NCI-H526 treated with DMSO at 0.1 percent for 48 hours (cell line): ENCODE data around the gene AADACL4.
"Not testable (repeated sequence)": the region's sequence is repeated elsewhere in the genome, so short reads cannot be mapped to it uniquely, and the experiment has no call there.

ENCODE experiments used
- DNase-seq: peaks from one replicate; lab custom pipeline; 2025; lab: John Stamatoyannopoulos, UW

Gene AADACL4

GRCh38 chr1:12629985-12630760, 13.7 kb upstream of the AADACL4 start:
- no peak for DNase-seq

- no peak for DNase-seq
Measured at GRCh38 chr1:12630946-12631530, 12.8 kb upstream of the AADACL4 start.

- DNase-seq = no peak
Measured at GRCh38 chr1:12631571-12631970, 12.3 kb upstream of the AADACL4 start.

GRCh38 chr1:12634156-12634555, 9.7 kb upstream of the AADACL4 start:
- DNase-seq = no peak

GRCh38 chr1:12634696-12635202, 9.1 kb upstream of the AADACL4 start:
- no peak for DNase-seq

GRCh38 chr1:12636098-12636950, 7.6 kb upstream of the AADACL4 start:
- DNase-seq = no peak

GRCh38 chr1:12637693-12638092, 6.2 kb upstream of the AADACL4 start:
- no peak for DNase-seq

- no peak for DNase-seq
Measured at GRCh38 chr1:12640237-12640957, 3.5 kb upstream of the AADACL4 start.

- DNase-seq = no peak
Measured at GRCh38 chr1:12640958-12641272, 3.0 kb upstream of the AADACL4 start.

- no peak for DNase-seq
Measured at GRCh38 chr1:12643079-12643478, 806 bp upstream of the AADACL4 start.

GRCh38 chr1:12644237-12644636, 352 bp downstream of the AADACL4 start:
- no peak for DNase-seq

- no peak for DNase-seq
Measured at GRCh38 chr1:12644829-12645228, 944 bp downstream of the AADACL4 start.

- DNase-seq = not testable (repeated sequence)
Measured at GRCh38 chr1:12645401-12645800, 1.5 kb downstream of the AADACL4 start.

- DNase-seq = no peak
Measured at GRCh38 chr1:12648741-12649140, 4.9 kb downstream of the AADACL4 start.

- no peak for DNase-seq
Measured at GRCh38 chr1:12649971-12650421, 6.1 kb downstream of the AADACL4 start.

GRCh38 chr1:12654004-12654567, 10.2 kb downstream of the AADACL4 start:
- DNase-seq = no peak

- no peak for DNase-seq
Measured at GRCh38 chr1:12654657-12655056, 10.8 kb downstream of the AADACL4 start.

GRCh38 chr1:12656575-12656974, 12.7 kb downstream of the AADACL4 start:
- DNase-seq = no peak

GRCh38 chr1:12657060-12657884, 13.4 kb downstream of the AADACL4 start:
- no peak for DNase-seq

- not testable (repeated sequence) for DNase-seq
Measured at GRCh38 chr1:12657885-12658512, 14.1 kb downstream of the AADACL4 start.
